Smooth muscle cell (in vitro differentiated cells): ENCODE data around the gene ITGA1. TPM values are rescaled to one million over a fixed set of nuclear protein-coding genes. Genes with fewer than 3 reads are reported as not detected.
"Not testable (repeated sequence)": the region's sequence is repeated elsewhere in the genome, so short reads cannot be mapped to it uniquely, and the experiment has no call there.

Experiments
- DNase-seq: peaks from one replicate; lab custom pipeline; 2025; ENCODE audit not compliant: unreplicated experiment; lab: John Stamatoyannopoulos, UW
- H2AFZ ChIP-seq: fragments of 200-600 bp; sonication (generic); 2 replicates; pipeline ENCODE4 v1.6.0; 2016; ENCODE audit warnings: antibody characterized with exemption, low read depth, mild to moderate bottlenecking
- H3F3A ChIP-seq: fragments of 200-600 bp; sonication (generic); 2 replicates; pipeline ENCODE4 v1.6.0; 2017; ENCODE audit warnings: antibody characterized with exemption, low read depth
- H3K27ac ChIP-seq: fragments of 200-600 bp; sonication (generic); 2 replicates; pipeline ENCODE4 v1.5.1; 2016; ENCODE audit warnings: low read depth, mild to moderate bottlenecking
- H3K27me3 ChIP-seq: fragments of 200-600 bp; sonication (generic); 2 replicates; pipeline ENCODE4 v1.6.1; 2016; ENCODE audit warnings: low read depth, mild to moderate bottlenecking
- H3K36me3 ChIP-seq: fragments of 200-600 bp; sonication (generic); 2 replicates; pipeline ENCODE4 v1.5.1; 2016; ENCODE audit warnings: low read depth
- H3K4me1 ChIP-seq: fragments of 200-600 bp; sonication (generic); 2 replicates; pipeline ENCODE4 v1.5.1; 2016; ENCODE audit warnings: low read depth
- H3K4me2 ChIP-seq: fragments of 200-600 bp; sonication (generic); 2 replicates; pipeline ENCODE4 v1.6.0; 2016; ENCODE audit warnings: mild to moderate bottlenecking
- H3K4me3 ChIP-seq: fragments of 200-600 bp; sonication (generic); 2 replicates; pipeline ENCODE4 v1.5.1; 2016; ENCODE audit warnings: mild to moderate bottlenecking
- H3K79me2 ChIP-seq: fragments of 200-600 bp; sonication (generic); 2 replicates; pipeline ENCODE4 v1.6.0; 2016; ENCODE audit warnings: low read depth, mild to moderate bottlenecking
- H3K9ac ChIP-seq: fragments of 200-600 bp; sonication (generic); 2 replicates; pipeline ENCODE4 v1.6.0; 2016; ENCODE audit warnings: low read depth
- H3K9me3 ChIP-seq: fragments of 200-600 bp; sonication (generic); replicated peaks from 2 replicates; pipeline ENCODE4 v1.5.1; 2016; ENCODE audit warnings: low read depth
- H4K20me1 ChIP-seq: fragments of 200-600 bp; sonication (generic); 2 replicates; pipeline ENCODE4 v1.6.0; 2016; ENCODE audit warnings: low read depth
- WGBS: methylation state at CpG from one replicate; pipeline ENCODE4 v1.1.7; 2016; ENCODE audit warnings: low lambda C conversion rate; 5-methylcytosine and 5-hydroxymethylcytosine counted together
- polyA plus RNA-seq: library from polyadenylated mRNA; unstranded; fragments of >200 nt; fragmentation: Nextera tagmentation; extraction: Ambion mirVana; gene quantifications from 2 replicates; pipeline ENCODE4 v1.2.1, GENCODE V29; 2016
- total RNA-seq: library from RNA; depleted of rRNA; stranded (reverse); fragments of >200 nt; gene quantifications from 2 replicates; pipeline ENCODE4 v1.2.3, GENCODE V29; 2014
- TF ChIP-seq, protein P1 (sequence below): fragments of 200-600 bp; sonication (generic); IDR thresholded peaks from 2 replicates; pipeline ENCODE4 v1.5.1; 2017; ENCODE audit warnings: borderline replicate concordance, mild to moderate bottlenecking, antibody characterized with exemption; ENCODE audit not compliant: insufficient read depth, poor library complexity, severe bottlenecking

Gene ITGA1
- total and polyA plus RNA-seq, 2 experiments from 2014 or later, result 85.2 to 250 TPM

DNA sequence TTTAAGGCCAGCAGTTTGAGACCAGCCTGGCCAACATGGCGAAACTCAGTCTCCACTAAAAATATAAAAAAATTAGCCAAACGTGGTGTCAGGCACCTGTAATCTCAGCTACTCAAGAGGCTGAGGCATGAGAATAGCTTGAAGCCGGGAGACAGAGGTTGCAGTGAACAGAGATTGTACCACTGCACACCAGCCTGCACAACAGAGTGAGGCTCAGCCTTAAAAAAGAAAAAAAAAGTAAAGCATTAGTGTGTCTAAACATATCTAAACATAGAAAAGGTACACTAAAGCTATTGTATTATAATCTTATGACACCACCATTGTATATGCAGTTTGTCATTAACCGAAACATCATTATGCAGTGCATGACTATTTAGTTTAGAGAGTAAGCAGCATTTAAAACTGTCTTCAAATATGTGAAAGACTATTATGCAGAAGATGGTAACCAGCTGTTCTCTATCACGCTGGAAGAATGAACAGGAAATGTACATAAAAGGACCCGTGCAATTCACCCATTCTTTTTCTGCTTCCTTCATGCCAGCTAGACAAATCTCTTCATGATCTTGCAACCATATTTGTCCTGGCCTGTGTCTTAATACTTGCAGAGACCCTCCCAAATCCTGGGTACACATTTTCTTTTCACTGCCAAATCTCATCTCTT lies 58.6 kb downstream of the ITGA1 start:
- 80% methylated on average over 6 of the region's 6 CpGs for WGBS
- no peaks in the 10 kb centered on the region for H3F3A ChIP-seq
- DNase-seq, result no peak
- H3K4me2 ChIP-seq, result no peak overlapping the region
- H4K20me1 ChIP-seq, result no peaks in the 10 kb centered on the region
- TF ChIP-seq, protein P1, sequence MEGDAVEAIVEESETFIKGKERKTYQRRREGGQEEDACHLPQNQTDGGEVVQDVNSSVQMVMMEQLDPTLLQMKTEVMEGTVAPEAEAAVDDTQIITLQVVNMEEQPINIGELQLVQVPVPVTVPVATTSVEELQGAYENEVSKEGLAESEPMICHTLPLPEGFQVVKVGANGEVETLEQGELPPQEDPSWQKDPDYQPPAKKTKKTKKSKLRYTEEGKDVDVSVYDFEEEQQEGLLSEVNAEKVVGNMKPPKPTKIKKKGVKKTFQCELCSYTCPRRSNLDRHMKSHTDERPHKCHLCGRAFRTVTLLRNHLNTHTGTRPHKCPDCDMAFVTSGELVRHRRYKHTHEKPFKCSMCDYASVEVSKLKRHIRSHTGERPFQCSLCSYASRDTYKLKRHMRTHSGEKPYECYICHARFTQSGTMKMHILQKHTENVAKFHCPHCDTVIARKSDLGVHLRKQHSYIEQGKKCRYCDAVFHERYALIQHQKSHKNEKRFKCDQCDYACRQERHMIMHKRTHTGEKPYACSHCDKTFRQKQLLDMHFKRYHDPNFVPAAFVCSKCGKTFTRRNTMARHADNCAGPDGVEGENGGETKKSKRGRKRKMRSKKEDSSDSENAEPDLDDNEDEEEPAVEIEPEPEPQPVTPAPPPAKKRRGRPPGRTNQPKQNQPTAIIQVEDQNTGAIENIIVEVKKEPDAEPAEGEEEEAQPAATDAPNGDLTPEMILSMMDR, result no peak
- H3K27me3 ChIP-seq, result no peaks in the 10 kb centered on the region
- no peaks in the 10 kb centered on the region for H3K4me1 ChIP-seq
- no peak overlapping the region for H2AFZ ChIP-seq
- H3K79me2 ChIP-seq, result peaks cover 99% of the 10 kb centered on the region
- peak overlapping the region; percentile 76 for H3K27ac ChIP-seq
- no peaks in the 10 kb centered on the region for H3K36me3 ChIP-seq
- no peak overlapping the region for H3K4me3 ChIP-seq
- H3K9me3 ChIP-seq, result no peaks in the 10 kb centered on the region
- no peak overlapping the region for H3K9ac ChIP-seq

DNA sequence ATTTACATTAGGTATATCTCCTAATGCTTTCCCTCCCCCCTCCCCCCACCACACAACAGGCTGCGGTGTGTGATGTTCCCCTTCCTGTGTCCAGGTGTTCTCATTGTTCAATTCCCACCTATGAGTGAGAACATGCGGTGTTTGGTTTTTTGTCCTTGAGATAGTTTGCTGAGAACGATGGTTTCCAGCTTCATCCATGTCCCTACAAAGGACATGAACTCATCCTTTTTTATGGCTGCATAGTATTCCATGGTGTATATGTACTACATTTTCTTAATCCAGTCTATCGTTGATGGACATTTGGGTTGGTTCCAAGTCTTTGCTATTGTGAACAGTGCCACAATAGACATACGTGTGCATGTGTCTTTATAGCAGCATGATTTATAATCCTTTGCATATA lies 61.0 kb downstream of the ITGA1 start:
- peaks cover 79% of the 10 kb centered on the region for H3K79me2 ChIP-seq
- WGBS, result over 99% methylated on average over 5 of the region's 5 CpGs
- not testable (repeated sequence) for DNase-seq, H4K20me1 ChIP-seq, H3F3A ChIP-seq, H3K4me1 ChIP-seq, H2AFZ ChIP-seq, H3K9me3 ChIP-seq, H3K9ac ChIP-seq, H3K27me3 ChIP-seq, H3K36me3 ChIP-seq, H3K27ac ChIP-seq, H3K4me3 ChIP-seq, H3K4me2 ChIP-seq

DNA sequence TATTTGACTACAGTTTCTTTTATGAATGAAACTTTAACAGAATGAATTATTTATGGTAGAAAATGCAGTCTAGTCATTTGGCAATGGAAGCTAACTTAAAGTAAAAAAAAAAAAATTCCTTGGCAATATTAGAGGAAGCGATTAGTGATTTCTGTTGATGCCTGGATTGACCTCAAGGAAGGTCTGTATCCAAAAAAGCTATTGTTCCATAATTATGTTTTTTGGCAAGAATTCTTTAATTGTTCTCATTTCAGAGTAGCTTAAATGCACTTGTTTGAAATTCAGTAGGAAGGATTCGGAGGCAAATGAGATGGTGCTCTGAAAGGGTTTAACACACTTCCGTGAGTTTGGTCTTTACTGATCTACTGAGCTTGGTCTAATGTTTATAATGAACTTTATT lies 61.8 kb downstream of the ITGA1 start:
- Histone ChIP-seq H3K9ac (no peak overlapping the region), H3K27ac (no peak overlapping the region), H3K9me3 (no peaks in the 10 kb centered on the region), H3K4me3 (no peak overlapping the region), H3K27me3 (no peaks in the 10 kb centered on the region), H4K20me1 (no peaks in the 10 kb centered on the region), H3K4me1 (no peaks in the 10 kb centered on the region), H3F3A (no peaks in the 10 kb centered on the region), H2AFZ (no peak overlapping the region), H3K36me3 (no peaks in the 10 kb centered on the region), H3K79me2 (peaks cover 71% of the 10 kb centered on the region), H3K4me2 (no peak overlapping the region)
- TF ChIP-seq, protein P1, result no peak
- no peak for DNase-seq
- 95% methylated on average over 3 of the region's 3 CpGs for WGBS

DNA sequence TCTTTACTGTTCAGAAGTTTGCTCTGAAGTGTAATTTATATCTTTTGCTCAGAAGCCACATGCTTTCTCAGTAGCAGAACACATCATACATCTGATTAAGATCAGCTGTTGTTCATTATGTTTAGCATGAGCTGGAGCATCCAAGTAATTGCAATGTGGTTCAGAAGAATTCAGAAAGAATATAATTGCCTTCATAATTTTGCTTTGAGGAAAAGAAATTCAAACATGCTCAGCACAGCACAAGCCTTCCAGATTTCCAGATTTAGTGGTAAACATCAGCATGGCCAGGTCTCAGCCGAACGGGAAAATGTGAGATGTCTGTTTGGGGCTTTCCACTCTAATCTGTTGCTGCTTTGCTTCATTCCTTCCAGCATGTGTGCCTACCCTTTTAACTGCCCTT lies 65.9 kb downstream of the ITGA1 start:
- Histone ChIP-seq H4K20me1 (no peaks in the 10 kb centered on the region), H3K79me2 (peaks cover 38% of the 10 kb centered on the region), H3K4me3 (no peak overlapping the region), H3K27me3 (no peaks in the 10 kb centered on the region), H2AFZ (no peak overlapping the region), H3K4me1 (no peaks in the 10 kb centered on the region), H3K4me2 (peak overlapping the region; percentile 20), H3K36me3 (no peaks in the 10 kb centered on the region), H3K9ac (no peak overlapping the region), H3K9me3 (no peaks in the 10 kb centered on the region), H3F3A (peaks cover 12% of the 10 kb centered on the region), H3K27ac (peak overlapping the region; percentile 88)
- DNase-seq, result no peak
- TF ChIP-seq, protein P1, result no peak
- WGBS, result 18% methylated on average over 2 of the region's 2 CpGs
